GM10266 (cell line): ENCODE data around the gene CYP1A1.

Experiments
- DNase-seq: peaks from one replicate; pipeline ENCODE4 v3.0.0; 2012; ENCODE audit errors: extremely low spot score
- CTCF ChIP-seq: IDR thresholded peaks from 2 replicates; pipeline ENCODE4 v1.5.1; 2012; ENCODE audit warnings: mild to moderate bottlenecking, low read depth; ENCODE audit not compliant: control insufficient read depth, insufficient read depth; ENCODE audit errors: missing control alignments

Gene CYP1A1

DNA sequence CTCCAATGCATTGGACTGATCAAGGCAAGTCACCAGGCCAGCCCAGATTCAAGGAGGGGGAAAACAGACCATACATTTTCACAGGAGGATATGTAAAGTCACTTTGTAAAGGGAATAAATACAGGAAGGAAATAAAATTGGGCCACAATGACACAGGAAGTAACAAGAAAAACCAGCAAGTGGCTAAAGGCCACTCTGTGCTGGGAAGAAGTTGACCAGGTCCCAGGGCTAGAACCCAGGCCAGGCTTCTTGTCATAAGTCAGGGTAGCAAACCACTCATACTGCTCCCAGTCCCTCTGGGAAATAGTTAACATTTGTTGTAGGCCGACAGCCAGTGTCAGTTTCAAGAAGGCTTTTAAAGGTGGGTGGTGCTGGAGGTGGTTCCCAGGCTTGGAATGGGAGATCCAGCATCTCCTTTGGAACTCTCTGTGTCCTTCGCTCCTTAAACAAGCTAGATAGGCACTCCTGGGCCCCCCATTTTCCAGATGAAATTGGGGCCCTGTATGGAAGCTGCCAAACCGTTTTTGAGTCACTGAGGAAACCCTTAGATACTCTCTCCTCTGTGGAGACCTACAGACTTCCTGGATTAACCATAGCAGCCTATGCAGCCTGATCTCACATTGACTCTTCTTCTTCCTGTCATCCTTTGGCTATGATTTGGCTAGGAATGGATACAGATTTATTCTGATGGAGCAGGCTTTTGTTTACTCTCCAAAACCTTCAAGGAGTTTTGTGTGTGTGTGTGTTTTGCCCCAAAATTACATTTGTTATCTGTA is 14.8 kb downstream of the CYP1A1 start:
- TF ChIP-seq CTCF, result no peak
- no peak for DNase-seq

GRCh38 chr15:74709892-74710291 is 15.4 kb downstream of the CYP1A1 start:
- DNase-seq, result no peak
- no peak for TF ChIP-seq CTCF

- no peak for DNase-seq
Measured at GRCh38 chr15:74709011-74709410, 16.3 kb downstream of the CYP1A1 start.

GRCh38 chr15:74696808-74697207 is 28.5 kb downstream of the CYP1A1 start:
- DNase-seq, result no peak
- TF ChIP-seq CTCF, result no peak

More at GRCh38 chr15:74709011-74709410, 16.3 kb downstream of the CYP1A1 start:
- TF ChIP-seq CTCF, result no peak

DNA sequence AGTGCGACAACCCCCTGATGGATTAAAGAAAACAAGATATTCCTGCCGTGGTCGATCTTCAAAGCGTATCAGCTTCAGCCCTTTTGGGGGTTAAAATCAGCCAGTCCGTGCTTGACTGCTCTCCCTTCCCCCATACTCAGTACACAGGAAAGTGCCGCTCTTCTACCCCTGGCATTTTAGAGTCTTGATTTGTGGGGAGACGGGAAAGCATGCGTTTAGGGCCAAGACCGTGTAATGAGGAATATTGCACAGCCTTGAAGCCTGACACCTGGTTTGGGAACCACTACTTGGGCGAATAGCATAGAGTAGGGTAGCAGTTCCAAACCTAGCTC is 29.0 kb downstream of the CYP1A1 start:
- no peak for TF ChIP-seq CTCF
- no peak for DNase-seq

DNA sequence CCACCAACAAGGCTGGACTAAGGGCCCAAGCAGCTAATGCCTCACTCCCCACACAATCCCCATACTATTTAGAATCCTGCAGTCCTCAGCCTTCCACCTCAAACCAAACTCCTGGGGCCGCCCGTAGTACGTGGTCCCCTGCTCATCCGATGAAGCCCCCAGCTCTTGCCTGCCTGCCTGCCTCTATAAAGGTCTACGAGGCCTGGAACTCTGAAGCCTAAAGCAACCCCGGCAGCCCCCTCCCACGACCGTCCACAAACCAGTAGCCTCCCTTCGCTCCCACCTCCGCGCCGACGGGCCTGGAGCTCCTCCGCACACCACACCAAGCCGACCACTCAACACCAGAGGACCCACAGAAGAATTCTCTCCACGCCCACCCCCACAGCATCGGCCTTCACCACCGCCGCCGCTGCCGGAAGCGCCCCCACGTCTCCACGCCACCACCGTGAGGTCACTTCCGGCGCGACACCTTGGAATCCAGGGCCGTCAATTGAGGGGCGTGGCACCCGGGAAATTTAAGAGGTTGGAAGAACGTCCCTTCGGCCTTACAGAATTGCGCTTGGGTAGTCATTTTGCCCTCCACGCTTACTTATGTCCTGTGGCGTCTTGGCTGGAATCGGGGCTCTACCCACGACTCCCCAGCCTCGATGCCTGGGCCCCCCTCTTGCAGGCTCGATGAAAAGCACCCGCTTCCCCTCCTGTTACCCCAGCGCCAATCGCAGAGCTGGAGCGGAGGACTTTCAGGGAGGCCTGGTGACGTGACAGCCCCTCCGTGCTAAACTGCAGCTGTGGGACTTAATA is 29.5 kb downstream of the CYP1A1 start, which contains the start of gene EDC3:
Gene EDC3 (minus strand): TSS at position 428 of the 801 bp plus-strand sequence. CDS start 20,900 bp downstream, outside the sequence.
- TF ChIP-seq CTCF, result no peak
- DNase-seq, result peak; percentile 88

GRCh38 chr15:74692327-74692726 is 33.0 kb downstream of the CYP1A1 start:
- no peak for DNase-seq
- TF ChIP-seq CTCF, result no peak
